OCI-LY7 (cell line): Measurements from ENCODE around the gene SLC9A3.

Experiments used
- EZH2phosphoT487 ChIP-seq: fragments of 200-600 bp; sonication (generic); IDR thresholded peaks from 2 replicates; pipeline ENCODE4 v1.6.1; 2018; ENCODE audit warnings: low read depth, borderline replicate concordance, mild to moderate bottlenecking, mixed run types, antibody characterized with exemption, low read length, moderate library complexity, mixed read lengths
- TF ChIP-seq, protein P1 (sequence below): fragments of 200-600 bp; sonication (generic); conservative IDR thresholded peaks from 2 replicates; pipeline ENCODE4 v1.5.1; 2014; ENCODE audit warnings: mild to moderate bottlenecking, antibody characterized with exemption, low read length, moderate library complexity, mixed read lengths

GRCh38 chr5:573206-573605 lies 49.0 kb upstream of the SLC9A3 start:
- TF ChIP-seq, protein P1, sequence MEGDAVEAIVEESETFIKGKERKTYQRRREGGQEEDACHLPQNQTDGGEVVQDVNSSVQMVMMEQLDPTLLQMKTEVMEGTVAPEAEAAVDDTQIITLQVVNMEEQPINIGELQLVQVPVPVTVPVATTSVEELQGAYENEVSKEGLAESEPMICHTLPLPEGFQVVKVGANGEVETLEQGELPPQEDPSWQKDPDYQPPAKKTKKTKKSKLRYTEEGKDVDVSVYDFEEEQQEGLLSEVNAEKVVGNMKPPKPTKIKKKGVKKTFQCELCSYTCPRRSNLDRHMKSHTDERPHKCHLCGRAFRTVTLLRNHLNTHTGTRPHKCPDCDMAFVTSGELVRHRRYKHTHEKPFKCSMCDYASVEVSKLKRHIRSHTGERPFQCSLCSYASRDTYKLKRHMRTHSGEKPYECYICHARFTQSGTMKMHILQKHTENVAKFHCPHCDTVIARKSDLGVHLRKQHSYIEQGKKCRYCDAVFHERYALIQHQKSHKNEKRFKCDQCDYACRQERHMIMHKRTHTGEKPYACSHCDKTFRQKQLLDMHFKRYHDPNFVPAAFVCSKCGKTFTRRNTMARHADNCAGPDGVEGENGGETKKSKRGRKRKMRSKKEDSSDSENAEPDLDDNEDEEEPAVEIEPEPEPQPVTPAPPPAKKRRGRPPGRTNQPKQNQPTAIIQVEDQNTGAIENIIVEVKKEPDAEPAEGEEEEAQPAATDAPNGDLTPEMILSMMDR, result no peak
- TF ChIP-seq EZH2phosphoT487, result no peak
